HCT116 (cell line): ENCODE results near the gene BLCAP.

Experiments used
- CBX3 ChIP-seq: IDR thresholded peaks from 2 replicates; pipeline ENCODE4 v1.6.1; 2012; ENCODE audit warnings: low read depth
- EZH2 ChIP-seq: fragments of 200-600 bp; sonication (generic); IDR thresholded peaks from 2 replicates; pipeline ENCODE4 v1.6.1; 2017; ENCODE audit warnings: antibody characterized with exemption, mixed run types
- EZH2phosphoT487 ChIP-seq: fragments of 200-600 bp; IDR thresholded peaks from 2 replicates; pipeline ENCODE4 v1.6.1; 2018; ENCODE audit warnings: antibody characterized with exemption, borderline replicate concordance
- POLR2A ChIP-seq: IDR thresholded peaks from 2 replicates; pipeline ENCODE4 v1.7.0; 2011; ENCODE audit warnings: borderline replicate concordance; ENCODE audit not compliant: insufficient read depth, insufficient read length; ENCODE audit errors: extremely low read depth
- POLR2AphosphoS5 ChIP-seq: IDR thresholded peaks from 2 replicates; pipeline ENCODE4 v1.6.1; 2011; ENCODE audit warnings: mild to moderate bottlenecking, low read depth, low read length, moderate library complexity
- RAD21 ChIP-seq: IDR thresholded peaks from 2 replicates; pipeline ENCODE4 v1.6.1; 2012; ENCODE audit warnings: low read depth, mild to moderate bottlenecking
- SIN3A ChIP-seq: IDR thresholded peaks from 2 replicates; pipeline ENCODE4 v1.6.1; 2012; ENCODE audit warnings: low read depth
- SP1 ChIP-seq: IDR thresholded peaks from 2 replicates; pipeline ENCODE4 v1.6.1; 2012; ENCODE audit warnings: low read depth
- TCF7L2 ChIP-seq: IDR thresholded peaks from 2 replicates; pipeline ENCODE4 v1.7.0; 2011; ENCODE audit warnings: borderline replicate concordance, inconsistent platforms; ENCODE audit not compliant: insufficient read depth, insufficient read length; ENCODE audit errors: extremely low read depth
- ZFX ChIP-seq: fragments of 450-650 bp; IDR thresholded peaks from 2 replicates; pipeline ENCODE4 v1.6.1; 2017
- ZNF274 ChIP-seq: fragments of 200-500 bp; sonication (Bioruptor generic); IDR thresholded peaks from 2 replicates; pipeline ENCODE4 v1.6.1; 2014; ENCODE audit warnings: mild to moderate bottlenecking, low read depth, low read length, inconsistent platforms
- TF ChIP-seq, protein P1 (sequence below), 3 experiments: fragments of 200-600 bp in 1 of 3; sonication (generic) in 1 of 3; IDR thresholded peaks in 2 of 3; conservative IDR thresholded peaks in 1 of 3; 2 replicates each; pipeline ENCODE4 v1.5.1; 2012 to 2017; ENCODE audit warnings: low read depth in 2 of 3, low read length in 2 of 3, antibody characterized with exemption in 1 of 3, borderline replicate concordance in 1 of 3, control low read depth in 1 of 3, mild to moderate bottlenecking in 1 of 3, mixed read lengths in 1 of 3, mixed run types in 1 of 3, moderate library complexity in 1 of 3; ENCODE audit not compliant: insufficient read depth in 1 of 3
- TF ChIP-seq, protein P2 (sequence below): IDR thresholded peaks from 2 replicates; pipeline ENCODE4 v1.6.1; 2012; ENCODE audit warnings: low read depth
- TF ChIP-seq, protein P3 (sequence below): IDR thresholded peaks from 2 replicates; pipeline ENCODE4 v1.6.1; 2012

DNA sequence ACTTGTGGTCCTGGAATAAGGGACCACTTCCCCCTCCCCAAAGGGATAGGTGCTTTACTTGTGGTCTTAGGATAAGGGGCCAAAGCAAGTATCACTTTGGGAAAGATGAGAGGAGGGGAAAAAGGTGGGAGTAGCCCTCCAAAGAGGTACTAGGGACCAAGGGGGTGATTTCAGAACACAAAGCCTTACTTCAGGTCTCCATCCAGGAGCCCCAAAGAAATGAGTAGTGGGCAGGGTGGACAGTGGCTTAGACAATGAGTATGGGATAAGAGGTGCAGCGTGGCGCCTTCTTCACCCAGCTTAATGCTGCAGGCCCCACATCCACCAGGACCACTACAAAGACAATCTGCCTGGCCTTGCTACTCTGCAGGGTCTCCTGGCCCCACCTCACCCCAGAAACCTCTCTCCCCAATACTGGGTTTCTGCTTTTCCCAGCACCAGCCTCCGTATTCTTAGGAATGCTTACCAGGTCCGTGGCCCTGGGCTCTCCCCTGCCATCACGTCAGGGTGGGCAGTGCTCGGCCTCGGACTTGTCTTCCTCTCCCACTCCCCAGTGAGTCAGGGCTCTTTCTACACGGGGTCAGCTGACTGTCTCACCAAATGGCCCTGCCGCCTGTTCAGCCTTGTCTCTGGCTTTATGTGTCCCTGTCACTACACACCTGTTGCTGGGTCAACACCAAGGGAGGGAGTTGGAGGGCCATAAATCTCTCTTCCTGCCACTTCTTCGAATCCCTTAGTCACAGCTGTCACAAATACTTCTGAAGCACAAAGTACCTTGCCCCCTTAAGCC lies 3.6 kb downstream of the BLCAP start:
- TF ChIP-seq, protein P1, sequence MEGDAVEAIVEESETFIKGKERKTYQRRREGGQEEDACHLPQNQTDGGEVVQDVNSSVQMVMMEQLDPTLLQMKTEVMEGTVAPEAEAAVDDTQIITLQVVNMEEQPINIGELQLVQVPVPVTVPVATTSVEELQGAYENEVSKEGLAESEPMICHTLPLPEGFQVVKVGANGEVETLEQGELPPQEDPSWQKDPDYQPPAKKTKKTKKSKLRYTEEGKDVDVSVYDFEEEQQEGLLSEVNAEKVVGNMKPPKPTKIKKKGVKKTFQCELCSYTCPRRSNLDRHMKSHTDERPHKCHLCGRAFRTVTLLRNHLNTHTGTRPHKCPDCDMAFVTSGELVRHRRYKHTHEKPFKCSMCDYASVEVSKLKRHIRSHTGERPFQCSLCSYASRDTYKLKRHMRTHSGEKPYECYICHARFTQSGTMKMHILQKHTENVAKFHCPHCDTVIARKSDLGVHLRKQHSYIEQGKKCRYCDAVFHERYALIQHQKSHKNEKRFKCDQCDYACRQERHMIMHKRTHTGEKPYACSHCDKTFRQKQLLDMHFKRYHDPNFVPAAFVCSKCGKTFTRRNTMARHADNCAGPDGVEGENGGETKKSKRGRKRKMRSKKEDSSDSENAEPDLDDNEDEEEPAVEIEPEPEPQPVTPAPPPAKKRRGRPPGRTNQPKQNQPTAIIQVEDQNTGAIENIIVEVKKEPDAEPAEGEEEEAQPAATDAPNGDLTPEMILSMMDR (IDR thresholded peaks at IDR 0.05 in 2 of 3, conservative IDR thresholded peaks at IDR 0.05 in 1 of 3; ENCODE audit: borderline replicate concordance in 1 of 3, insufficient read depth in 1 of 3, low read depth in 2 of 3, low read length in 2 of 3) = no peak
- TF ChIP-seq EZH2 (no peak), EZH2phosphoT487 (no peak), POLR2A (no peak), ZFX (no peak), POLR2AphosphoS5 (no peak), SIN3A (no peak), CBX3 (no peak), SP1 (no peak), RAD21 (no peak), TCF7L2 (no peak), ZNF274 (no peak)
- TF ChIP-seq, protein P2, sequence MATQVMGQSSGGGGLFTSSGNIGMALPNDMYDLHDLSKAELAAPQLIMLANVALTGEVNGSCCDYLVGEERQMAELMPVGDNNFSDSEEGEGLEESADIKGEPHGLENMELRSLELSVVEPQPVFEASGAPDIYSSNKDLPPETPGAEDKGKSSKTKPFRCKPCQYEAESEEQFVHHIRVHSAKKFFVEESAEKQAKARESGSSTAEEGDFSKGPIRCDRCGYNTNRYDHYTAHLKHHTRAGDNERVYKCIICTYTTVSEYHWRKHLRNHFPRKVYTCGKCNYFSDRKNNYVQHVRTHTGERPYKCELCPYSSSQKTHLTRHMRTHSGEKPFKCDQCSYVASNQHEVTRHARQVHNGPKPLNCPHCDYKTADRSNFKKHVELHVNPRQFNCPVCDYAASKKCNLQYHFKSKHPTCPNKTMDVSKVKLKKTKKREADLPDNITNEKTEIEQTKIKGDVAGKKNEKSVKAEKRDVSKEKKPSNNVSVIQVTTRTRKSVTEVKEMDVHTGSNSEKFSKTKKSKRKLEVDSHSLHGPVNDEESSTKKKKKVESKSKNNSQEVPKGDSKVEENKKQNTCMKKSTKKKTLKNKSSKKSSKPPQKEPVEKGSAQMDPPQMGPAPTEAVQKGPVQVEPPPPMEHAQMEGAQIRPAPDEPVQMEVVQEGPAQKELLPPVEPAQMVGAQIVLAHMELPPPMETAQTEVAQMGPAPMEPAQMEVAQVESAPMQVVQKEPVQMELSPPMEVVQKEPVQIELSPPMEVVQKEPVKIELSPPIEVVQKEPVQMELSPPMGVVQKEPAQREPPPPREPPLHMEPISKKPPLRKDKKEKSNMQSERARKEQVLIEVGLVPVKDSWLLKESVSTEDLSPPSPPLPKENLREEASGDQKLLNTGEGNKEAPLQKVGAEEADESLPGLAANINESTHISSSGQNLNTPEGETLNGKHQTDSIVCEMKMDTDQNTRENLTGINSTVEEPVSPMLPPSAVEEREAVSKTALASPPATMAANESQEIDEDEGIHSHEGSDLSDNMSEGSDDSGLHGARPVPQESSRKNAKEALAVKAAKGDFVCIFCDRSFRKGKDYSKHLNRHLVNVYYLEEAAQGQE = no peak
- TF ChIP-seq, protein P3, sequence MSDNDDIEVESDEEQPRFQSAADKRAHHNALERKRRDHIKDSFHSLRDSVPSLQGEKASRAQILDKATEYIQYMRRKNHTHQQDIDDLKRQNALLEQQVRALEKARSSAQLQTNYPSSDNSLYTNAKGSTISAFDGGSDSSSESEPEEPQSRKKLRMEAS = no peak
